ENCODE measurements around the gene LTF.

- no peak for TF ChIP-seq POLR2AphosphoS5 (IDR thresholded peaks at IDR 0.05; ENCODE audit: borderline replicate concordance, low read depth, low read length)
- no peak for TF ChIP-seq EZH2 (IDR thresholded peaks at IDR 0.05)
- TF ChIP-seq FOXP2 (optimal IDR thresholded peaks at IDR 0.05; ENCODE audit: control extremely low read depth, extremely low read length, insufficient read depth), result no peak
Measured at GRCh38 chr3:46469680-46470357, 5.1 kb upstream of the LTF start.

Data from SK-N-MC (cell line).